ENCODE measurements around the gene SLC9A3.
"Not testable (repeated sequence)": the region's sequence is repeated elsewhere in the genome, so short reads cannot be mapped to it uniquely, and the experiment has no call there.

SLC9A3 gene
- long read RNA-seq, donor 1, partial matches to known transcripts: 6 of 9 reads
- long read RNA-seq, donor 1, other reads (novel, unspliced or antisense): 0 of 9 reads
- long read RNA-seq, donor 2, partial matches to known transcripts: 0 of 4 reads
- long read RNA-seq, donor 2, other reads (novel, unspliced or antisense): 0 of 4 reads
- long read RNA-seq, donor 3, partial matches to known transcripts: 5 of 9 reads
- long read RNA-seq, donor 3, other reads (novel, unspliced or antisense): 0 of 9 reads
- long read RNA-seq, donor 4, transcript SLC9A3-201 (17 exons, 2,584 nt): major isoform, 7 of 14 reads
- long read RNA-seq, donor 4, partial matches to known transcripts: 6 of 14 reads
- long read RNA-seq, donor 4, other reads (novel, unspliced or antisense): 0 of 14 reads
- long read RNA-seq, donor 5, partial matches to known transcripts: 19 of 23 reads
- long read RNA-seq, donor 5, other reads (novel, unspliced or antisense): 0 of 23 reads
- long read RNA-seq, donor 6, transcript SLC9A3-201 (17 exons, 2,584 nt): major isoform, 11 of 22 reads
- long read RNA-seq, donor 6, partial matches to known transcripts: 11 of 22 reads
- long read RNA-seq, donor 6, other reads (novel, unspliced or antisense): 0 of 22 reads
- long read RNA-seq, donor 7, partial matches to known transcripts: 23 of 29 reads
- long read RNA-seq, donor 7, other reads (novel, unspliced or antisense): 0 of 29 reads
- long read RNA-seq, donor 8, partial matches to known transcripts: 0 of 4 reads
- long read RNA-seq, donor 8, other reads (novel, unspliced or antisense): 0 of 4 reads

GRCh38 chr5:524234-524972 is at the start of gene SLC9A3:
TSS of gene SLC9A3 (minus strand) at chr5:524449.
- no peak for DNase-seq

GRCh38 chr5:573976-574375 is 49.7 kb upstream of the SLC9A3 start:
- DNase-seq: no peak

- no peak for DNase-seq
These were observed 49.0 kb upstream of the SLC9A3 start for GRCh38 chr5:573206-573605.

GRCh38 chr5:572398-573019 is 48.3 kb upstream of the SLC9A3 start:
- DNase-seq: no peak

- DNase-seq: no peak
These were observed 47.5 kb upstream of the SLC9A3 start for GRCh38 chr5:571791-572190.

- no peak for DNase-seq
These were observed 46.6 kb upstream of the SLC9A3 start for GRCh38 chr5:570886-571285.

- no peak for DNase-seq
These were observed 46.2 kb upstream of the SLC9A3 start for GRCh38 chr5:570446-570845.

- no peak for DNase-seq
These were observed 45.7 kb upstream of the SLC9A3 start for GRCh38 chr5:569868-570361.

GRCh38 chr5:569358-569867 is 45.2 kb upstream of the SLC9A3 start:
- no peak for DNase-seq

- no peak for DNase-seq
These were observed 44.6 kb upstream of the SLC9A3 start for GRCh38 chr5:568809-569208.

- no peak for DNase-seq
These were observed 44.0 kb upstream of the SLC9A3 start for GRCh38 chr5:568061-568781.

GRCh38 chr5:567664-568060 is 43.4 kb upstream of the SLC9A3 start:
- no peak for DNase-seq

GRCh38 chr5:566636-567309 is 42.5 kb upstream of the SLC9A3 start:
- no peak for DNase-seq

- DNase-seq: peak; percentile 9
These were observed 41.7 kb upstream of the SLC9A3 start for GRCh38 chr5:565782-566440.

GRCh38 chr5:561408-561807 is 37.2 kb upstream of the SLC9A3 start:
- peak; percentile 9 for DNase-seq

GRCh38 chr5:560792-561166 is 36.5 kb upstream of the SLC9A3 start:
- DNase-seq: no peak

- DNase-seq: no peak
These were observed 34.7 kb upstream of the SLC9A3 start for GRCh38 chr5:558871-559503.

- no peak for DNase-seq
These were observed 34.1 kb upstream of the SLC9A3 start for GRCh38 chr5:558326-558725.

GRCh38 chr5:557917-558316 is 33.7 kb upstream of the SLC9A3 start:
- not testable (repeated sequence) for DNase-seq

Measured in right kidney (tissue), 9 donors.